IPS-NIHi7 (cell line): ENCODE data around the gene NCAPG2.
"Not testable (repeated sequence)": the region's sequence is repeated elsewhere in the genome, so short reads cannot be mapped to it uniquely, and the experiment has no call there.

Experiments used
- DNase-seq: peaks from one replicate; pipeline ENCODE4 v3.0.0; 2012; ENCODE audit warnings: mixed read lengths; ENCODE audit errors: extremely low spot score

The NCAPG2 gene

GRCh38 chr7:158705234-158705850 lies 738 bp upstream of the NCAPG2 start:
- no peak for DNase-seq

DNA sequence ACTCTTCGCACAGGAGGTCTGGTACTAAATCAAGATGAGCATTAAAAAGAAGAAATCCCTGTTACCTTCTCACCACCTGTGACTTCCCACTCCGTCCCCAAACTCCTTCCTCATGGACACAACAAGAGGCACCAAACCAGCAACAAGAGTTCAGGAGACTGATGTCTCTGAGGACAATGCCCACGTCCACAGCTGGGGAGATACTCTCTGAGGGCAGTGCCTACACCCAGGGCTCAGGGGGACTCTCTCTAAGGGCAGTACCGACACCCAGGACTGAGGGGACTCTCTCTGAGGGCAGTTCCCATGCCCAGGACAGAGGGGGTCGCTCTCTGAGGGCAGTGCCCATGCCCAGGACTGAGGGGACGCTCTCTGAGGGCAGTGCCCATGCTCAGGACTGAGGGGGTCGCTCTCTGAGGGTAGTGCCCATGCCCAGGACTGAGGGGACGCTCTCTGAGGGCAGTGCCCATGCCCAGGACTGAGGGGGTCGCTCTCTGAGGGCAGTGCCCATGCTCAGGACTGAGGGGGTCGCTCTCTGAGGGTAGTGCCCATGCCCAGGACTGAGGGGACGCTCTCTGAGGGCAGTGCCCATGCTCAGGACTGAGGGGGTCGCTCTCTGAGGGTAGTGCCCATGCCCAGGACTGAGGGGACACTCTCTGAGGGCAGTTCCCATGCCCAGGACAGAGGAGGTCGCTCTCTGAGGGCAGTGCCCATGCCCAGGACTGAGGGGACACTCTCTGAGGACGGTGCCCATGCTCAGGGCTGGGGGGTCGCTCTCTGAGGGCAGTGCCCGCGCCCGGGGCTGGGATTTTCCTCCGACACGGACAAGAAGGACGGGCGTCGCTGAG lies 703 bp downstream of the NCAPG2 start:
- not testable (repeated sequence) for DNase-seq

DNA sequence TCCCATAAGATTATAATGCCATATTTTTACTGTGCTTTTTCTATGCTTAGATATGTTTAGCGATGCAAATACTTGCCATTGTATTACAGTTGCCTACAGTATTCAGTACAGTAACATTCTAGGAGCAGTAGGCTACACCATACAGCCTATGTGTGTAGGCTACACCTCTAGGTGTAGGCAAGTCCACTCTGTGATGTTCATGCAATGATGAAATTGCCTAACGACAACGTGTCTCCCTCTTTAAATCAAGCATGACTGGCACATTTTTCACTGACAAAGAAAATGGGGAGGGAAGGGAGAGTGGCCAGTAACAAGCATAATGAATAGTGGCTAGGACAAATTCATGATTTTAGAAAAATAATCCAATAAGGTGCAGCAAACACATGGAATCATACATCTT lies 1.7 kb downstream of the NCAPG2 start:
- DNase-seq = no peak

GRCh38 chr7:158702196-158702595 lies 2.4 kb downstream of the NCAPG2 start:
- DNase-seq = peak; percentile 41

DNA sequence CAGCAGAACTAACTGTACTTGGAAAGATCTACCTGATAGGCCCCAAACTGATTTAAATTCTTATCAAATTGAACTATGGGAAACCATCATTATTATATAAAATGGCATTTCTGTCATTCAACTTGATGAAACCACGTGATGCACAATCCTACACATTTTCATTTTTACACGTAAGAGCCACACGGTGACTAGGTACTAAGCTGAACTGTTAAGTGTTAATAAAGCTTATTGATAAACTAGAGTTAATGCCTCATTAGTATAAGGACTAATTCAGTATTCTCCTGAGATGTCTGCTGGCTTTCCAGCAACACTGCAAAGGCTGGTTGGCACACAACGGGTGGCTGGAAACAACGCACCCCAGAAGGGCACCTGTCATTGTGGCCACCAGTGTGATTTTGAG lies 4.6 kb downstream of the NCAPG2 start:
- DNase-seq = no peak

DNA sequence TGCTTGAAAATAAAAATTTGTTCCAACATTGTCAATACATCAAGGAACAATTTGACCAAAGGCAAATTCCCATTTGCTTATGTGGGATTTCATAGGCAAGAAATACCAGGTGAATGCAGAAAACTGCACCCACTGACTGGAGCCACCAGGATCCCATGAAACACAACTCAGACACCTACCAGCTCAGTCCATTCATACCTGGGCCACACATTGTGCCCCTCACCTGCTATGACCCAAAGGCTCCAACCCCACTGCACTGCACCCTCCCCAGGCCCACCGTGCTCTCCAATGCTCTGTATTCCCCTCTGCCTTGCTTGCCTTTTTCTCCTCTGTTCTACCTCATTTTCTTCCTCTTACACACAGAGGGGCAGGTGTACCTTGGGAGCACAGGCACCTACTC lies 5.3 kb downstream of the NCAPG2 start:
- DNase-seq = no peak

DNA sequence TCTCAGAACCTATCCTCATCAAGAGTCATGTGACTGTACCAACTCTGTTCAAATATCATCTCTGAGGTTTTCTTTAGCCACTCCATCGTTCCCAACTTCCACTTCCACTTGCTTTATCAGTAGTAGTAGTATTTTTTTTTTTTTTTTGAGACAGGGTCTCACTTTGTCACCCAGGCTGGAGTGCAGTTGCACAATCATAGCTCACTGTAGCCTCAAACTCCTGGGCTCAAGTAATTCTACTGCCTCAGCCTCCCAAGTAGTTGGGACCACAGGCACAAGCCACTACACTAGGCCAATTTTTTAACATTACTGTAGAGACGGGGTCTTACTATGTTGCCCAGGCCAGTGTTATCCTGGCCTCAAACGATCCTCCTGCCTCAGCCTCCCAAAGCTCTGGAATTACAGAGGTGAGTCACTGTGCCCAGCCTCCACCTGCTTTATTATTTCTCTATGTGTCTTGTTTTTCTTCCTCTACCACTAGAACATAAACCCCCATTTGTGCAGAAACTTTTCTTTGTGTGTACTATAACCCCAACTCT lies 5.9 kb downstream of the NCAPG2 start:
- no peak for DNase-seq

GRCh38 chr7:158697597-158697996 lies 7.0 kb downstream of the NCAPG2 start:
- not testable (repeated sequence) for DNase-seq

- DNase-seq = peak; percentile 55
These were observed 8.7 kb downstream of the NCAPG2 start for GRCh38 chr7:158695726-158696452.

DNA sequence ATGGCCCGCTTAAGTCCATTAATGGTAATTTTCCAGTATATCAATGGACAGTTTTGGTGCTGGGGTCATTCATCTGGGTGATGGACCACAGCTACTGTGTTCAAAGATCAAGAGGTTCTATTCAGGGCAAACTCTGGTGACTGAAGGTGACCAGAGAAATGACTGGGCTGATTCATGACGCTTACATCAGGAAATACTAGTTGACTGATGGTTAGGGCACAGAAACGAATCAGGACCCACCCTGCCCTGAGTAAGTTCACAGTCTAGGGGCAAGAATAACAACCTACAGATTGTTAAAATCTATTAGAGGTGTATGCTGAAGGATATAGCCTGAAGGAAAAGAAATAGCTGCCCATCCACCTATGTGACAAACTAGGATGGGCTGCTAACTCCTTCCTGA lies 9.5 kb downstream of the NCAPG2 start:
- no peak for DNase-seq

DNA sequence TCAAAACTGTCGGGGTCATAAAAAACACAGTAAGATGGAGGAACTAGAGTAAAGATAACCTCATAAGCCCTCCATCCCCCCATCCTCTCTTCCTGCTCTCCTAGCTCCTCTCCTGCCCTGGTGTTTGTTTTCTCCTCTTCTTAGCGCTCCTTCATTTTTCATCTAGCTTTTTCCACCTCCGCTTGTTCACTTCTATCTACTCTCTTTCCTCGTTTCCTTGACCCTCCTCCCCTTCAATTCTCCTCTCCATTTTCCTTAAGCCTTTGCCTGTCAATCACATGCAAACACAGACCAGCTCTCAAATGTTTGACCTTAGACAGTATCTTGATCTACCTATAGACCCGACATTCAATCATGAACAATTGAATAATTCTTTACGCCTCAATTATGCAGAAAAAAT lies 10.0 kb downstream of the NCAPG2 start:
- DNase-seq = no peak

GRCh38 chr7:158689488-158689887 lies 15.1 kb downstream of the NCAPG2 start:
- no peak for DNase-seq

DNA sequence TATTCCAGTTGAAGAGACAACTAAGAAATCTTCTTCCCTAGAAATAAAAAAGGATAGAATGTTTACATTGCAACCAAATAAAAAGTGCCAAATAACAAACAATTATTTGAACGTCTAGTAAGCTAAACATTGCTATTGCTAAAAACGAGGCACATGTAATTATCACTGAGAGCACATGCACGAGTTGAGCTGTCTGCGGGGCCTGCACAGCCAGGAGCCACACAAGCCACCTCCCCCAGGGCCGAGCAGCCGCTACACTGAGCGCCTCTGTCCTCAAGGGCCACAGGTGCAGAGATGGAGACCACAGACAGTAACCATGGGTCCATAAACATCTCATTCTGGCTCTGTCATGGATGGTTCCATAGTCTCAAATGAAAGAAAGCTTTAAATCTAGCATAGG lies 17.2 kb downstream of the NCAPG2 start:
- no peak for DNase-seq

DNA sequence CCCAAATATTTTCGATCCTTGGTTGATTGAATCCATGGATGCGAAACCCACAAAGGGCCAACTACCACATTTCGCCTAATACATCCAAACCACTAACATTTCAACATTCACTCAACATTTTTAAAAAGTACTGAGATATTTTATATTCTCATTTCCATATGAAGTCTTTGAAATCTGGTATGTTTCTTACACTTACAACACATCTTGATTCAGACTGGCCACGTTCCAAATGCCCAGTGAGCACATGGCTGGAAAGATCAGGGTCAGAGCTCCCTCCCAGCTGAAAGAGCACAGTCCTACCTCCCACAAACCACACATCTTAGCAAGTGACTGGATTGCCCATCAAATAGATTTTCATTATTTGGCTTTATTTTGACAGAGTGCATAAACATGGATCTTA lies 18.9 kb downstream of the NCAPG2 start:
- no peak for DNase-seq

DNA sequence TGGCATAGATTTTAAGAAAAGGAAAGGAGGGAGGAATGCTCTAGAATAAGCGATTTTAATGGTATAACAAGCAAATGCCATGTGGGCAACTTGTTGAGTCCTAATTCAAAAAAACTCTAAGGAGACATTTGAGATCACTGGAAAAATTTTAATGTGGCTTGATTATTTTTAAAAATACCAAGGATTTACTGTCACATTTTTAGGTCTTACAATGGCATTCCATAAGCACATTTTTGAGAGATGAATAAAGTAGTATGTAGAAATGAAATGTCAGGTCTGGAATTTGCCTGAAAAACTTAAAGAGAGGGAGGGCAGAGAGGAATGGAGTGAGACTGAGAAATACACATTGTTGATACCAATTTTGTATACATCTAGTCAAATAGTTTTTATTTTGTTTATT lies 20.3 kb downstream of the NCAPG2 start:
- DNase-seq = no peak

- no peak for DNase-seq
These were observed 21.1 kb downstream of the NCAPG2 start for GRCh38 chr7:158683541-158683940.

DNA sequence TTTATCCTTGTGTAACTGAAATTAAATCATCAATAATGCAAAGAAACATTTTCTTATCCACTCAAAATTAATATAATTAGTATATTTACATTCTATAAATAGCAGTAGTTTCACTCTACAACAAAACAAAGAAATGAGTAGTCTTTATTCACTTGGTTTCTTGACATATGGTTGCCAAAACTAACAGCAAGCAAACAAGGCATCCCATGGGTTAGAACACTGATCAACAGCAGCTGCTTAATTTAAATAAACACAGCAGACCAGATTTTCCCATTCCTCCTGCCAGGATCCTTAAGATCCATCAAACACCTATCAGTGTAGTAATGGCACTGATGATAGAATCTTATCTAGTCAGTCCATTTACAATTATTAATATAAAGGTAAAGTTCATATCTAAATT lies 22.1 kb downstream of the NCAPG2 start:
- DNase-seq = no peak

GRCh38 chr7:158680754-158681153 lies 23.9 kb downstream of the NCAPG2 start:
- DNase-seq = no peak

DNA sequence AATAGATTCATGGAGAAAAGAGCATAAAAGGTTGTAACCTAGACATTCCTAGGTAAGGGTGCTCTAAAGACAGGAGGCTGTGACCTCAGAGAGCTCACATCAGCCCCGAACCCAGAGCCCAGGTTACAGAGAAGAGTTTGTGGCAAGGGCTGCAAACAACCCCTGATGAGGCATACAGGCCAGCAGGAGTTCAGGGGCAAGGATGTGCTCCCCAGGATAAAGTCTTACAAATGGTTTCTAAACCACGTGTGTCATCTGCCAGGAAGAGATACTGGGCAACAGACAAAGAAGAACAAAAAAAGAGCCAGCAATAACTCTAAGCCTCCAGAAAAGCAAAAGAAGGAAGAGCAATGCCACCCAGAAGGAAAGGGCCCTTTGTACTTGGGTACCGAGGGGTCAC lies 27.7 kb downstream of the NCAPG2 start:
- DNase-seq = no peak

DNA sequence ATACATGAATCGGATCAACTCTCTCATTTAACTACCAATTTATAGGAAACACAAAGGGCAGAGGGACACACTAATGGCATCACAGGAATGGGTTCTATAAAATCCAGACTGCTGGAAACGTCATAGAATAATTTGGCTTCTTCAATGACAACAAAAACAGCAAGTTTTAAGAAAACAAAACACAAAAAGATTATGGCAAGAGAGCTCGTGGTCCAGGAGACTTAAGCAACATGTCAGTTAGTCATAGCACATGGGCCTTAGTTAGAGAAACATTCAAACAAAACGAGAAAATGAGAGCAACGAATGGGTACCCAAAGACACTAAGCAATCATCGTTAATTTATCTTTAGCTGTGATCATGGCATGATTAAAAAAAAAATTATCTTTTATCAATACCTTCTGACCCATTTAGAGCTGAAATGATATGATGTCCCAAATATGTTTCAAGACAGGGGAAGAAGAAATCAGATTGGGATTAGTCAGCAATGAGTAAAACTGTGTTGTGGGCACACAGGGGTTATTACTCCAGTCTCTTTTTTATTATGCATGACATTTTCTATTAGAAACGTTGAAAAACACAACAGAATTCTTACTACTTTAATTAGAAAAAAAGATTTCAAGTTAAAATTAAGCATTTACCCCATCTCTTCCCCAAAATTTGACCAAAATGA lies 28.3 kb downstream of the NCAPG2 start:
- DNase-seq = no peak

DNA sequence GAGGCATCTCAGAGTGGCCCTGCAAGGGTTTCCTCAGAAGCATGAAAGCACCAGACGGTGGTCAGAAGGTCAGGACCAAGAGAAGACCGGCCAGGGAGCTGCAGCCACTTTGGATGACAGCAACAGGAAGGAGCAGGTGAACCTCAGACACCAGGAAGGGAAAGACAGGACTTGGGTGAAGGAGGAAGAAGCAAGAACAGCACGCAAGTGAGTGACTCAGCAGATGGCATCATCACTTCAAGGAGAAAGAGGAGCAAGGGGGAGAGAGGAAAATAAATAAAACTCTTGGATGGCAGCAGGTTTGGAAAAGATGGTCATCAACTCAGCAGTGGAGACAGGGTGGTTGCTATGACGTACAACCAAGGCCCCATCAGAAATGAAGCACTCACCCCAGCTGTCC lies 31.6 kb downstream of the NCAPG2 start:
- no peak for DNase-seq

DNA sequence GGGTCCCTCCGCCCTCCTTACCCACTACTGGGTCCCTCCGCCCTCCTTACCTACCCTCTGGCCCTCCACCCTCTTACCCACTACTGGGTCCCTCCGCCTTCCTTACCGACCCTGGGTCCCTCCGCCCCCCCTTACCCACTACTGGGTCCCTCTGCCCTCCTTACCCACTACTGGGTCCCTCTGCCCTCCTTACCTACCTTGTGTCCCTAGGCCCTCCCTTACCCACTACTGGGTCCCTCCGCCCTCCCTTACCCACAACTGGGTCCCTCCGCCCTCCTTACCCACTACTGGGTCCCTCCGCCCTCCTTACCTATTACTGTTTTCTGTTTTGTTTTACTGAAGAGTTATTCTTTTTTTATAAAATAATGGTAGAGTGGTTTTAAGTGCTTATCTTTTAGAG lies 36.5 kb downstream of the NCAPG2 start:
- not testable (repeated sequence) for DNase-seq
